ENCODE data around the gene ZNF263. TPM values are rescaled to one million over a fixed set of nuclear protein-coding genes. Genes with fewer than 3 reads are reported as not detected.

The ZNF263 gene
- total and polyA plus RNA-seq, 4 donors, result 13.4 to 48.4 (median 25.6) TPM

- H3K27ac ChIP-seq (ENCODE audit: low read depth in 1 of 2, low read length in 1 of 2), result no peak overlapping the region
- TF ChIP-seq CTCF (IDR thresholded peaks at IDR 0.05; ENCODE audit: control extremely low read depth, extremely low read depth), result no peak
- 72 to 85% methylated on average over 6 of the region's 6 CpGs for WGBS, 2 donors
- H3K9me3 ChIP-seq (ENCODE audit: control insufficient read depth in 4 of 4, insufficient read depth in 3 of 4, low read length in 3 of 4), result peaks cover 0 to 4% (median 0%) of the 10 kb centered on the region in 4 donors
- peaks cover 0 to 7% (median under 1%) of the 10 kb centered on the region in 3 donors for H3K27me3 ChIP-seq (ENCODE audit: control insufficient read depth in 3 of 3, insufficient read depth in 3 of 3, low read length in 2 of 3)
- H3K9ac ChIP-seq (ENCODE audit: insufficient read depth in 1 of 2, low read length in 2 of 2), result no peak overlapping the region
- no peaks in the 10 kb centered on the region for H3K4me1 ChIP-seq (ENCODE audit: control insufficient read depth in 5 of 5, insufficient read depth in 5 of 5, low read length in 5 of 5)
- H3K4me3 ChIP-seq, result no peak overlapping the region
- no peak for DNase-seq
- ATAC-seq (ENCODE audit: insufficient read depth, low FRiP score), result no peak
- no peaks in the 10 kb centered on the region for H3K36me3 ChIP-seq (ENCODE audit: control insufficient read depth in 4 of 4, insufficient read depth in 4 of 4, low read length in 4 of 4)
Measured at GRCh38 chr16:3243882-3244281, 39.4 kb upstream of the ZNF263 start.

- WGBS, 2 donors, result 78 to 79% methylated on average over 7 of the region's 7 CpGs
- no peaks in the 10 kb centered on the region for H3K36me3 ChIP-seq (ENCODE audit: control insufficient read depth in 4 of 4, insufficient read depth in 4 of 4, low read length in 4 of 4)
- no peaks in the 10 kb centered on the region for H3K4me1 ChIP-seq (ENCODE audit: control insufficient read depth in 5 of 5, insufficient read depth in 5 of 5, low read length in 5 of 5)
- no peak for TF ChIP-seq CTCF (IDR thresholded peaks at IDR 0.05; ENCODE audit: control extremely low read depth, extremely low read depth)
- H3K9me3 ChIP-seq (ENCODE audit: control insufficient read depth in 4 of 4, insufficient read depth in 3 of 4, low read length in 3 of 4), result peaks cover 0 to 9% (median 0%) of the 10 kb centered on the region in 4 donors
- H3K27me3 ChIP-seq (ENCODE audit: control insufficient read depth in 3 of 3, insufficient read depth in 3 of 3, low read length in 2 of 3), result peaks cover under 1 to 2% (median 2%) of the 10 kb centered on the region in 3 donors
- H3K9ac ChIP-seq (ENCODE audit: insufficient read depth in 1 of 2, low read length in 2 of 2), result no peak overlapping the region
- no peak overlapping the region for H3K4me3 ChIP-seq
- no peak for ATAC-seq (ENCODE audit: insufficient read depth, low FRiP score)
- H3K27ac ChIP-seq (ENCODE audit: low read depth in 1 of 2, low read length in 1 of 2), result no peak overlapping the region
- DNase-seq, result no peak
Measured at GRCh38 chr16:3246002-3246401, 37.3 kb upstream of the ZNF263 start.

- H3K9me3 ChIP-seq (ENCODE audit: control insufficient read depth in 4 of 4, insufficient read depth in 3 of 4, low read length in 3 of 4), result peaks cover 0 to 9% (median 0%) of the 10 kb centered on the region in 4 donors
- H3K9ac ChIP-seq (ENCODE audit: insufficient read depth in 1 of 2, low read length in 2 of 2), result no peak overlapping the region
- DNase-seq, result no peak
- no peak overlapping the region for H3K27ac ChIP-seq (ENCODE audit: low read depth in 1 of 2, low read length in 1 of 2)
- WGBS, 2 donors, result 57 to 78% methylated on average over 10 of the region's 10 CpGs
- H3K27me3 ChIP-seq (ENCODE audit: control insufficient read depth in 3 of 3, insufficient read depth in 3 of 3, low read length in 2 of 3), result peaks cover 2% of the 10 kb centered on the region in 3 donors
- no peak for TF ChIP-seq CTCF (IDR thresholded peaks at IDR 0.05; ENCODE audit: control extremely low read depth, extremely low read depth)
- H3K4me3 ChIP-seq, result no peak overlapping the region
- ATAC-seq (ENCODE audit: insufficient read depth, low FRiP score), result no peak
- no peaks in the 10 kb centered on the region for H3K4me1 ChIP-seq (ENCODE audit: control insufficient read depth in 5 of 5, insufficient read depth in 5 of 5, low read length in 5 of 5)
- H3K36me3 ChIP-seq (ENCODE audit: control insufficient read depth in 4 of 4, insufficient read depth in 4 of 4, low read length in 4 of 4), result no peaks in the 10 kb centered on the region
Measured at GRCh38 chr16:3246876-3247275, 36.4 kb upstream of the ZNF263 start.

- Histone ChIP-seq H3K27me3 (ENCODE audit: control insufficient read depth in 3 of 3, insufficient read depth in 3 of 3, low read length in 2 of 3) (peaks cover 2% of the 10 kb centered on the region in 3 donors), H3K9ac (ENCODE audit: insufficient read depth in 1 of 2, low read length in 2 of 2) (no peak overlapping the region), H3K4me3 (no peak overlapping the region), H3K27ac (ENCODE audit: low read depth in 1 of 2, low read length in 1 of 2) (no peak overlapping the region), H3K4me1 (ENCODE audit: control insufficient read depth in 5 of 5, insufficient read depth in 5 of 5, low read length in 5 of 5) (no peaks in the 10 kb centered on the region), H3K36me3 (ENCODE audit: control insufficient read depth in 4 of 4, insufficient read depth in 4 of 4, low read length in 4 of 4) (no peaks in the 10 kb centered on the region), H3K9me3 (ENCODE audit: control insufficient read depth in 4 of 4, insufficient read depth in 3 of 4, low read length in 3 of 4) (peaks cover 0 to 9% (median 0%) of the 10 kb centered on the region in 4 donors)
- no peak for DNase-seq
- no peak for ATAC-seq (ENCODE audit: insufficient read depth, low FRiP score)
- no peak for TF ChIP-seq CTCF (IDR thresholded peaks at IDR 0.05; ENCODE audit: control extremely low read depth, extremely low read depth)
- 78 to 90% methylated on average over 5 of the region's 5 CpGs for WGBS, 2 donors
Measured at GRCh38 chr16:3248596-3248995, 34.7 kb upstream of the ZNF263 start.
